B cell (primary cell): ENCODE data around the gene METTL24. TPM values are rescaled to one million over a fixed set of nuclear protein-coding genes. Genes with fewer than 3 reads are reported as not detected.

ENCODE experiments used
- ATAC-seq: fragments of 200-7000 bp; cut with Tn5 transposase; one replicate; pipeline ENCODE4 v1.10.0; 2021; ENCODE audit warnings: low read depth, mild to moderate bottlenecking, moderate number of reproducible peaks, moderate library complexity
- CTCF ChIA-PET: fragments of 350-600 bp; sonication (Branson Sonifier 250); formaldehyde crosslinking; loops from one replicate; lab custom pipeline; 2021; ENCODE audit warnings: antibody characterized with exemption, inconsistent platforms; lab: Charles Lee
- POLR2A ChIA-PET: fragments of 350-600 bp; sonication (Branson Sonifier 250); formaldehyde crosslinking; loops from one replicate; lab custom pipeline; 2021; ENCODE audit warnings: antibody characterized with exemption; lab: Charles Lee
- DNase-seq: peaks from one replicate; pipeline ENCODE4 v3.0.0; 2013
- H2AFZ ChIP-seq: 2 replicates; pipeline ENCODE4 v1.6.1; 2012; ENCODE audit warnings: mild to moderate bottlenecking, low read depth, low read length; ENCODE audit not compliant: insufficient read depth, poor library complexity, severe bottlenecking
- H3K27ac ChIP-seq, 2 donors: 1 replicate in 1 of 2; 2 replicates in 1 of 2; pipeline ENCODE4 v1.5.1; 2012 to 2013; ENCODE audit warnings: low read length in 2 of 2, mild to moderate bottlenecking in 2 of 2, moderate library complexity in 1 of 2
- H3K27me3 ChIP-seq, 4 experiments: fragments of 200-600 bp in 1 of 4; sonication (generic) in 1 of 4; replicated peaks in 1 of 4; 1 replicate in 2 of 4; 2 replicates in 2 of 4; pipeline versions ENCODE4 v1.6.1 to v1.7.0; 2013 to 2016; ENCODE audit warnings: low read length in 3 of 4, mild to moderate bottlenecking in 2 of 4, mixed read lengths in 1 of 4, moderate library complexity in 1 of 4; ENCODE audit not compliant: insufficient read depth in 4 of 4, control insufficient read depth in 3 of 4; ENCODE audit errors: control extremely low read depth in 1 of 4
- H3K36me3 ChIP-seq, 2 experiments: replicated peaks in 1 of 2; 1 replicate in 1 of 2; 2 replicates in 1 of 2; pipeline versions ENCODE4 v1.6.1 to v1.7.1; 2013; ENCODE audit warnings: low read length in 1 of 2; ENCODE audit not compliant: insufficient read depth in 2 of 2, control insufficient read depth in 1 of 2; ENCODE audit errors: control extremely low read depth in 1 of 2, extremely low read depth in 1 of 2
- H3K4me1 ChIP-seq, 2 donors: fragments of 200-600 bp in 1 of 2; sonication (generic) in 1 of 2; 1 replicate in 1 of 2; 2 replicates in 1 of 2; pipeline versions ENCODE4 v1.5.1 to v1.6.1; 2013 to 2017; ENCODE audit warnings: low read length in 2 of 2; ENCODE audit not compliant: control insufficient read depth in 2 of 2, insufficient read depth in 2 of 2
- H3K4me2 ChIP-seq: replicated peaks from 2 replicates; pipeline ENCODE3; 2012; ENCODE audit warnings: mild to moderate bottlenecking, low read depth, low read length; ENCODE audit not compliant: poor library complexity, severe bottlenecking
- H3K4me3 ChIP-seq, 5 experiments: fragments of 200-600 bp in 1 of 5; sonication (generic) in 1 of 5; 1 replicate in 3 of 5; 2 replicates in 2 of 5; pipeline versions ENCODE4 v1.5.1 to v1.7.0; 2011 to 2016; ENCODE audit warnings: low read length in 4 of 5, mild to moderate bottlenecking in 4 of 5, low read depth in 2 of 5, control low read depth in 1 of 5, moderate library complexity in 1 of 5; ENCODE audit not compliant: insufficient read depth in 1 of 5; ENCODE audit errors: control extremely low read depth in 1 of 5, extremely low read depth in 1 of 5
- H3K79me2 ChIP-seq: fragments of 200-600 bp; sonication (generic); one replicate; pipeline ENCODE4 v1.6.0; 2016; ENCODE audit warnings: low read length; ENCODE audit not compliant: control insufficient read depth, insufficient read depth
- H3K9ac ChIP-seq: fragments of 200-600 bp; sonication (generic); 2 replicates; pipeline ENCODE4 v1.6.1; 2017; ENCODE audit warnings: mild to moderate bottlenecking, low read length, moderate library complexity
- H3K9me3 ChIP-seq, 3 donors: one replicate each; pipeline versions ENCODE4 v1.6.1 to v1.7.1; 2013; ENCODE audit warnings: low read length in 2 of 3; ENCODE audit not compliant: control insufficient read depth in 2 of 3, insufficient read depth in 1 of 3; ENCODE audit errors: control extremely low read depth in 1 of 3
- H4K20me1 ChIP-seq: 2 replicates; pipeline ENCODE4 v1.6.0; 2012; ENCODE audit warnings: mild to moderate bottlenecking, low read length; ENCODE audit not compliant: insufficient read depth, control insufficient read depth, poor library complexity, severe bottlenecking
- H3K27ac Mint-ChIP-seq: one replicate; pipeline ENCODE4 v1.8.0; 2021; ENCODE audit warnings: mixed read lengths
- H3K27me3 Mint-ChIP-seq: one replicate; pipeline ENCODE4 v1.8.0; 2021; ENCODE audit warnings: mixed read lengths
- H3K4me1 Mint-ChIP-seq: one replicate; pipeline ENCODE4 v1.8.0; 2021; ENCODE audit warnings: mixed read lengths
- H3K4me3 Mint-ChIP-seq: one replicate; pipeline ENCODE4 v1.8.0; 2021; ENCODE audit warnings: mixed read lengths
- H3K9me3 Mint-ChIP-seq: one replicate; pipeline ENCODE4 v1.8.0; 2022; ENCODE audit warnings: mixed read lengths; ENCODE audit not compliant: insufficient read depth
- EZH2 ChIP-seq: IDR thresholded peaks from 2 replicates; pipeline ENCODE4 v1.6.1; 2012; ENCODE audit warnings: borderline replicate concordance, low read depth, mild to moderate bottlenecking, moderate library complexity, low read length; ENCODE audit not compliant: insufficient read depth, poor library complexity, severe bottlenecking
- WGBS: methylation state at CpG from one replicate; pipeline ENCODE4 v1.1.5; 2013; ENCODE audit warnings: missing lambda C conversion rate; ENCODE audit not compliant: insufficient coverage; 5-methylcytosine and 5-hydroxymethylcytosine counted together
- intact Hi-C: fragments of 100-400 bp; cut with micrococcal nuclease; formaldehyde crosslinking; loops from one replicate; pipeline ENCODE4 v1.10.0; 2022
- polyA plus RNA-seq: library from polyadenylated mRNA; depleted of rRNA; stranded (reverse); fragments of >200 nt; gene quantifications from 2 replicates; pipeline ENCODE4 v1.2.3, GENCODE V29; 2012
- total RNA-seq, 2 donors: library from RNA; stranded (reverse); fragments of 120-200 nt in 1 of 2; gene quantifications; 1 replicate in 1 of 2; 2 replicates in 1 of 2; pipeline versions ENCODE4 v1.2.3 to v1.2.4, GENCODE V29; 2013 to 2022
- TF ChIP-seq, protein P1 (sequence below): fragments of 200-600 bp; IDR thresholded peaks from one replicate; pipeline ENCODE4 v1.8.0; 2022; ENCODE audit warnings: antibody characterized with exemption, mild to moderate bottlenecking

Gene METTL24
- total and polyA plus RNA-seq, 2 donors (not counting 1 experiment from before 2014, with no cell fraction given): not detected

GRCh38 chr6:110317189-110317588 is 41.0 kb downstream of the METTL24 start:
- no peak overlapping the region for H2AFZ ChIP-seq
- H4K20me1 ChIP-seq: no peaks in the 10 kb centered on the region
- Mint-ChIP-seq H3K9me3 (no peaks in the 10 kb centered on the region), H3K4me1 (no peaks in the 10 kb centered on the region), H3K4me3 (no peak overlapping the region), H3K27ac (no peak overlapping the region), H3K27me3 (peaks cover 8% of the 10 kb centered on the region)
- no peaks in the 10 kb centered on the region for H3K9me3 ChIP-seq
- intact Hi-C loops: no loop called here
- no peak overlapping the region for H3K4me3 ChIP-seq
- DNase-seq (no peak), ATAC-seq (no peak)
- H3K9ac ChIP-seq: no peak overlapping the region
- 100% methylated on average over 1 of the region's 1 CpG for WGBS
- no peaks in the 10 kb centered on the region for H3K79me2 ChIP-seq
- no peak overlapping the region for H3K27ac ChIP-seq
- H3K36me3 ChIP-seq: no peaks in the 10 kb centered on the region
- H3K4me1 ChIP-seq: no peaks in the 10 kb centered on the region
- ChIA-PET POLR2A (no interaction called here), CTCF (no interaction called here)
- no peak overlapping the region for H3K4me2 ChIP-seq
- H3K27me3 ChIP-seq: no peaks in the 10 kb centered on the region
- no peak for TF ChIP-seq EZH2
- TF ChIP-seq, protein P1, sequence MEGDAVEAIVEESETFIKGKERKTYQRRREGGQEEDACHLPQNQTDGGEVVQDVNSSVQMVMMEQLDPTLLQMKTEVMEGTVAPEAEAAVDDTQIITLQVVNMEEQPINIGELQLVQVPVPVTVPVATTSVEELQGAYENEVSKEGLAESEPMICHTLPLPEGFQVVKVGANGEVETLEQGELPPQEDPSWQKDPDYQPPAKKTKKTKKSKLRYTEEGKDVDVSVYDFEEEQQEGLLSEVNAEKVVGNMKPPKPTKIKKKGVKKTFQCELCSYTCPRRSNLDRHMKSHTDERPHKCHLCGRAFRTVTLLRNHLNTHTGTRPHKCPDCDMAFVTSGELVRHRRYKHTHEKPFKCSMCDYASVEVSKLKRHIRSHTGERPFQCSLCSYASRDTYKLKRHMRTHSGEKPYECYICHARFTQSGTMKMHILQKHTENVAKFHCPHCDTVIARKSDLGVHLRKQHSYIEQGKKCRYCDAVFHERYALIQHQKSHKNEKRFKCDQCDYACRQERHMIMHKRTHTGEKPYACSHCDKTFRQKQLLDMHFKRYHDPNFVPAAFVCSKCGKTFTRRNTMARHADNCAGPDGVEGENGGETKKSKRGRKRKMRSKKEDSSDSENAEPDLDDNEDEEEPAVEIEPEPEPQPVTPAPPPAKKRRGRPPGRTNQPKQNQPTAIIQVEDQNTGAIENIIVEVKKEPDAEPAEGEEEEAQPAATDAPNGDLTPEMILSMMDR: no peak

DNA sequence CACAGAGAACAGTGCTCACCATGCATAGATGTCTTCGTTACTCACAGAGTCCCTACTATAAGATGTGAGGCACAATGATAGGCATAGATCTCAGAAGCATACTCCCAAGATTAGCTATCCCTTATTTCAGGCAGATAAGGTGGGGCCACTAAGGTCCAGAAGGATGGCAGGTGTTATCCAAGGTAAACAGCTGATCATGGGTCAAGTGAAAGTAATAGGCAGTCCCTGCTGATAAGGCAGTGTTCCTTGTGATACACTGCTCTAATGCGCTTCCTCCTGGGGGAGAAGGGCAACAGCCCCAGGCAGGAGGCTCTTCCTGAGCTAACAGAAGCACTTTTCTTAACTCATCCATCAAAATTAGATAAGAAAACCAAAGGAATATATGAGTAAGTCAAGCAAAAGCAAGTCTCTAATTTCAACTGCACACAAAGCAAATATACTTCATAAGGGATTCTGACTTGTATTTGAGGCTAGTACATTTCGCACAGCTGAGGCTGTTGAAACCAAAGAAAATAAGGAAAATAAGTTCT is 42.2 kb downstream of the METTL24 start:
- POLR2A ChIA-PET: no interaction called here
- H3K27ac Mint-ChIP-seq: no peak overlapping the region
- H3K4me3 Mint-ChIP-seq: no peak overlapping the region
- Histone ChIP-seq H3K79me2 (no peaks in the 10 kb centered on the region), H3K36me3 (no peaks in the 10 kb centered on the region), H3K9ac (no peak overlapping the region), H3K4me2 (no peak overlapping the region), H3K4me3 (no peak overlapping the region), H3K27me3 (no peaks in the 10 kb centered on the region), H3K27ac (no peak overlapping the region), H3K4me1 (no peaks in the 10 kb centered on the region), H2AFZ (no peak overlapping the region), H4K20me1 (no peaks in the 10 kb centered on the region), H3K9me3 (no peaks in the 10 kb centered on the region)
- H3K27me3 Mint-ChIP-seq: peaks cover 10% of the 10 kb centered on the region
- WGBS: 83% methylated on average over 1 of the region's 3 CpGs
- no peaks in the 10 kb centered on the region for H3K9me3 Mint-ChIP-seq
- ATAC-seq (no peak), DNase-seq (no peak)
- CTCF ChIA-PET: interaction anchor here (1.1 kb wide), 1 partner anchor 9 kb away, joined by 3 read pairs; no protein-coding TSS in a partner anchor
- intact Hi-C loops: no loop called here
- no peaks in the 10 kb centered on the region for H3K4me1 Mint-ChIP-seq
- no peak for TF ChIP-seq EZH2
- TF ChIP-seq, protein P1: no peak
